Bone marrow (tissue), 2 donors: ENCODE data around the gene PRKN.

ENCODE experiments used
- DNase-seq, 2 donors: peaks; one replicate each; lab custom pipeline; 2025; lab: John Stamatoyannopoulos, UW

Gene PRKN

DNA sequence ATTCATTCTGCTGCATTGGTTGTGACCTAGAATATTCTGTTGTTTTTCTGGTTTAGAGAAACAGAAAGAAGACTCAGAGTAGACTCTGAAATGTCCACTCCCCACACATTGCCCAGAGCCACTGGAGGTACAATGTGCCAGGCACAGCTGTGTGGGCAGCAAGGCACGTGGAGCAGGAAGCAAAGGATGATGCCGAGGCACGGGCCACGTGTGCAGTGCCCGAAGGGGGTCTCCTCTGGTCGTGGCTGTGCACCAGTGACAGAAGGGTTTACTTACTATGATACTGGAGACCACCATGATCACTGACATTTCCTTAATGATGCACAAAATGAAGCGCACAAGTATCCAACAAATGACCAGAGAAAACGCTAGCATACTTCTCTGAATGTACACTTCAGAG lies 488.9 kb downstream of the PRKN start:
- no peak for DNase-seq

GRCh38 chr6:162237331-162237730 lies 490.2 kb downstream of the PRKN start:
- DNase-seq = no peak

- no peak for DNase-seq
Observed at GRCh38 chr6:162234631-162235030, 492.9 kb downstream of the PRKN start.

DNA sequence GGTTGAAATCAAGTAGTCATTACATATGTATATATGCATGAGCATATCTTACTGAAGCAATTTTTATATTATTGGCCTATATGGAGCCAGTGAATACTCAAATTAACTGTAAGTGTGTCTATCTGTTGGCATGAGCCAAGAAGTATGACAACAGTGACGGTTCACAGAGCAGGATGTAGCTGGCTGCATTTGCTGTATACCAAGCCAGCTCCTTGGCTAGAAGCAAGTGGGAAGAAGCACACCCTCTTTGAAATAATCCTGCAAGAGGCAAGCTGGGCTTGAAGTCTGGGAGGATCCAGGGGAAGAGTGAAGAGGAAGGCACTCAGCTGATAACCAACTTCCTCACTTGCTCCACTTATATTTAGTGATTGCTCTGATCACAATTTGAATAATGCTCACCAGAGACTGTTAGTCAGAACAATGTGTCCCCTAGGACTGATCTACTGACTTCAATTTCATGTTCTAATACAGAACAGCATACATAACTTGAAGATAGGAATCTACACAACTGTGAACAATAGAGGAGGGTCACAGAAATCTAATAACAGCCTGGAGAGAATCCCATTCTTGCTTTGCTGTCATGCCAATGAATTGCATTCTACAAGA lies 497.3 kb downstream of the PRKN start:
- DNase-seq = no peak

GRCh38 chr6:162229093-162229492 lies 498.5 kb downstream of the PRKN start:
- no peak for DNase-seq

- no peak for DNase-seq
Observed at GRCh38 chr6:162226803-162227202, 500.8 kb downstream of the PRKN start.

GRCh38 chr6:162222521-162222920 lies 505.0 kb downstream of the PRKN start:
- DNase-seq = no peak

GRCh38 chr6:162220876-162221275 lies 506.7 kb downstream of the PRKN start:
- DNase-seq = no peak

- no peak for DNase-seq
Observed at GRCh38 chr6:162219266-162219665, 508.3 kb downstream of the PRKN start.

GRCh38 chr6:162217811-162218493 lies 509.6 kb downstream of the PRKN start:
- DNase-seq = no peak

DNA sequence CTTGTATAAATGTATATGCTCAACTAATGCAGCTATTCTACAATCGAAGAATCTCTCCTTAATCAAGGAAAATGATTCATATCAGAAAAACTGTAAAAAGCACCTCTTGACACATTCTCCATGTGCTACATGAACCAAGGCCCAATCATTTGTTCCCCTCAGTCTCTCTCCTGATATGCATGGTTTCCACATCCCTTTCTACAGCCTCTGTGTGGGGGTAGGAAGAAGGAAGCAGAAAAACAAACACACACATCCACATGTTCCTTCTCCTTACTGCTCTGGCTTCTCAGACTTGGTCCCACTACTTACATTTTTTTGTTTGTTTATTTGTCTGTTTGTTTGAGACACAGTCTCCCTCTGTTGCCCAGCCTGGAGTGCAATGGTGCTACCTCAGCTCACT lies 510.5 kb downstream of the PRKN start:
- no peak for DNase-seq

- no peak for DNase-seq
Observed at GRCh38 chr6:162211777-162212176, 515.8 kb downstream of the PRKN start.

DNA sequence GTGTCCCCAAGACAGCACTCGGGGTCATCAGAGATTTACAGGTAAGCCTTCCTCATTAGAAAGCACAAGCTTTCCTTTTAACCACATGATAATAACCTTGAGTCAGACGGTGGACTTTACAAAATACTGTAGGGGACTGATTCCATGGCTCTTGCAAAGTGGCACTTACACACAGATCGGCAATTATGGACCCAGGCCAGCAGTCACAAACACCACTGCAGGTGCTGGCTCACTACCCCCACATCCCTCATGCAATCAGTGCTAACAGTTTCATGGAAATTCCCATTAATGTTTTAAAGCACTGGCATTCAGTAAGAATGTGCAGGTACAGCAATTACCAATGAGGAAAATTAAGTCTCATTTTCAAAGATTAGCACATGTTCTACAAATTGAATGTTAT lies 516.5 kb downstream of the PRKN start:
- DNase-seq = no peak

DNA sequence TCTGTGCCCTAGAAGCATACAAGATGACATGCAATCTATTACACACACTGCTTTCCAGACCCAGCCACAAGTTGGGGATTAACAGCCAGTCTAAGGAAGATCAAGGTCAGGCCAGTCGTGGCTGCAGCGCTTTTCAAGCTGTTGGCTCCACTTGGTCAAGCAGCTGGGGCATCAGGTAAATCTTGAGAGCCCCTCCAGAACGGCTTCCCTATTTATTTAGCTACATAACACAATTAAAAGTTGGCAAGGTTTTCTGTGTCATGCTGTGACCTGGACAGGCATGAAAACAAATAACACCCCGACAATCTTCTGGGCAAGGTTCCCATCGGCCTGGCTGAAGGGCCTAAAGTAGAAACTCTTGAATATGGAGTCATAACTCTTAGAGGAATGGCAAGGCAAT lies 524.3 kb downstream of the PRKN start:
- DNase-seq = no peak

GRCh38 chr6:162200945-162201690 lies 526.4 kb downstream of the PRKN start:
- no peak for DNase-seq

- no peak for DNase-seq
Observed at GRCh38 chr6:162200041-162200440, 527.5 kb downstream of the PRKN start.

DNA sequence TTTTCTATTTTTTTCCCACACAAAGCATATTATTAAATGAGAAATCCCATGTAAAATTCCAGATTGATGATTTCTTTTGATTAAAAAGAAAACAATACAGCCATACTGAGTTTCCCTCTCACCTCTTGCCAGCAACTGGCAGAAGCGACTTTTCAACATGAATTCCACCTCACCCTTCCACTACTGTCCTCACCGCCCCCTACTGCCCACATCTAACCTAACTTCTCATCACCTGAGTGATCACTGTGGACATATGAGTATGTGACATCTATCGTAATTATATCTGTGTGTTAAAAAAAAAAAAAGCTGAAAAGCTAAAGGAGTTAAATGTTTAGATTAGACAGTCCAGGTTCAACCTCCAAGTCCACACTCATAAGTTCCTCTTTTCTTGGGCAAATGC lies 528.6 kb downstream of the PRKN start:
- DNase-seq = no peak

DNA sequence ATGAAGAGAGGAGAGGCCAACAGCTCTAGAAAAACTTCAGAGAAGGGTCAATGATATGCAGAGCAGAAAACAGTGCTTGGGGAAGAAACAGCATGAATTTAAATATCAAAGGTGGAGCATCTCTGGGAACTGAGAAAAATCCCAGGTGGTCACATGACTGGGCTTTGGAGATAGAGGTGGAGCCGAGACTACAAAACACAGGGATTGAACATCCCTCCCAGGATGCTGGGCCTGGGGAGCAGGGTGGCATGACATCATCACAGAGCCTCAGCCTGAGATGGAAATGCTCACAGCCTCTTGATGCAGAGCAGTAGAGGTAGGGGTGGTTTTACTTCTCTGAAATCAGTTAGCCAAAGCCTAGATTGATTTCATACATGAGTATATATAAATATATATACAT lies 529.5 kb downstream of the PRKN start:
- DNase-seq = no peak

- no peak for DNase-seq
Observed at GRCh38 chr6:162195441-162195840, 532.1 kb downstream of the PRKN start.

DNA sequence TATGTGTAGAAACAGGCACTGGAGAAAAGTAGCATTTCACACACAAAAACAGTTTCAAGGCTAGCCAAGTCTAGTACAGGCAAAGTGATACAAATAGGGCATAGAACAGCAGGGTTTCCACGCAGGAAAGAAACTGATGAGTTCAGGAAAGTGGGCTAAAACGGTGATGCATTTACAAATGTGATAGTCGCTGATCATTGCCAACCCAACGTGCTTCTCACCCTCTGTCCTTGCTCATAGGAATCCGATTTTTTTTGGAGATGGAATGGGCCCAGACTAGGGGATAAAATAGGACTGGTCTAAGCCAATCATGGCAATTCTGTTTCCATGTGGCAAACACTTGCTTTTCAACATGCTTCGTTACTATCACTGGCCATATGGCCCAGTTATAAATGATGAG lies 536.6 kb downstream of the PRKN start:
- no peak for DNase-seq

- no peak for DNase-seq
Observed at GRCh38 chr6:162187168-162187935, 540.2 kb downstream of the PRKN start.

GRCh38 chr6:162184465-162184864 lies 543.1 kb downstream of the PRKN start:
- DNase-seq = no peak
